Mesenchymal stem cell (in vitro differentiated cells and primary cell): ENCODE results near the gene PDHX.

Experiments used
- DNase-seq: peaks from one replicate; pipeline ENCODE4 v3.0.0-alpha.2; 2013
- H2AFZ ChIP-seq: one replicate; pipeline ENCODE4 v1.6.1; 2013; ENCODE audit warnings: low read depth, mild to moderate bottlenecking, control low read depth, inconsistent platforms, low read length, moderate library complexity
- H2AK5ac ChIP-seq: 2 replicates; pipeline ENCODE4 v1.6.1; 2013; ENCODE audit warnings: low read length, moderate library complexity, mild to moderate bottlenecking, inconsistent platforms; ENCODE audit not compliant: severe bottlenecking
- H2BK120ac ChIP-seq: one replicate; pipeline ENCODE4 v1.6.1; 2013; ENCODE audit warnings: low read depth, mild to moderate bottlenecking, inconsistent platforms, low read length, moderate library complexity
- H2BK12ac ChIP-seq, 2 experiments: one replicate each; pipeline ENCODE4 v1.6.1; 2013; ENCODE audit warnings: inconsistent platforms in 2 of 2, low read length in 2 of 2, mild to moderate bottlenecking in 2 of 2, moderate library complexity in 2 of 2, control low read depth in 1 of 2
- H2BK15ac ChIP-seq: one replicate; pipeline ENCODE4 v1.6.1; 2013; ENCODE audit warnings: mild to moderate bottlenecking, low read depth, inconsistent platforms; ENCODE audit not compliant: poor library complexity, severe bottlenecking
- H2BK5ac ChIP-seq: 2 replicates; pipeline ENCODE4 v1.6.1; 2013; ENCODE audit warnings: low read depth, mild to moderate bottlenecking, low read length, control low read depth, inconsistent platforms; ENCODE audit not compliant: poor library complexity, severe bottlenecking
- H3K14ac ChIP-seq, 2 experiments: one replicate each; pipeline ENCODE4 v1.6.1; 2013; ENCODE audit warnings: inconsistent platforms in 2 of 2, low read length in 2 of 2, control low read depth in 1 of 2, mild to moderate bottlenecking in 1 of 2, moderate library complexity in 1 of 2
- H3K18ac ChIP-seq, 2 experiments: one replicate each; pipeline ENCODE4 v1.6.1; 2013; ENCODE audit warnings: inconsistent platforms in 2 of 2, low read length in 2 of 2, control low read depth in 1 of 2, low read depth in 1 of 2, mild to moderate bottlenecking in 1 of 2
- H3K23ac ChIP-seq, 2 experiments: one replicate each; pipeline ENCODE4 v1.6.1; 2013; ENCODE audit warnings: inconsistent platforms in 2 of 2, low read length in 2 of 2, mild to moderate bottlenecking in 2 of 2, moderate library complexity in 2 of 2, control low read depth in 1 of 2
- H3K27ac ChIP-seq: 2 replicates; pipeline ENCODE4 v1.5.1; 2013; ENCODE audit warnings: mild to moderate bottlenecking, moderate library complexity, low read length, control low read depth, inconsistent platforms; ENCODE audit not compliant: poor library complexity, severe bottlenecking
- H3K27me3 ChIP-seq, 2 experiments: 2 replicates each; pipeline versions ENCODE4 v1.6.1 to v1.7.0; 2013; ENCODE audit warnings: low read length in 2 of 2, mild to moderate bottlenecking in 2 of 2, moderate library complexity in 2 of 2, control low read depth in 1 of 2, inconsistent platforms in 1 of 2; ENCODE audit not compliant: control insufficient read depth in 1 of 2, insufficient read depth in 1 of 2
- H3K36me3 ChIP-seq, 2 experiments: 2 replicates each; pipeline versions ENCODE4 v1.6.1 to v1.7.0; 2013; ENCODE audit warnings: low read length in 2 of 2, control low read depth in 1 of 2, inconsistent platforms in 1 of 2, low read depth in 1 of 2, mild to moderate bottlenecking in 1 of 2; ENCODE audit not compliant: insufficient read depth in 2 of 2, control insufficient read depth in 1 of 2
- H3K4ac ChIP-seq, 2 experiments: one replicate each; pipeline ENCODE4 v1.6.1; 2013; ENCODE audit warnings: inconsistent platforms in 2 of 2, low read length in 2 of 2, mild to moderate bottlenecking in 2 of 2, moderate library complexity in 2 of 2, control low read depth in 1 of 2, low read depth in 1 of 2
- H3K4me1 ChIP-seq: 2 replicates; pipeline ENCODE4 v1.6.1; 2013; ENCODE audit warnings: low read depth, low read length, control low read depth; ENCODE audit not compliant: control insufficient read depth, insufficient read depth
- H3K4me2 ChIP-seq: 2 replicates; pipeline ENCODE4 v1.6.1; 2013; ENCODE audit warnings: low read length, mild to moderate bottlenecking, inconsistent platforms; ENCODE audit not compliant: poor library complexity, severe bottlenecking
- H3K4me3 ChIP-seq, 2 experiments: 2 replicates each; pipeline versions ENCODE4 v1.5.1 to v1.7.0; 2013; ENCODE audit warnings: low read length in 2 of 2, mild to moderate bottlenecking in 2 of 2, control low read depth in 1 of 2, low read depth in 1 of 2; ENCODE audit not compliant: insufficient read depth in 1 of 2
- H3K79me1 ChIP-seq: replicated peaks from 2 replicates; pipeline ENCODE4 v1.6.1; 2013; ENCODE audit warnings: mild to moderate bottlenecking, control low read depth, low read length, inconsistent platforms; ENCODE audit not compliant: poor library complexity, severe bottlenecking
- H3K9ac ChIP-seq: 2 replicates; pipeline ENCODE4 v1.7.0; 2013; ENCODE audit warnings: mild to moderate bottlenecking, low read length, moderate library complexity
- H3K9me3 ChIP-seq: 2 replicates; pipeline ENCODE4 v1.7.0; 2013; ENCODE audit warnings: mild to moderate bottlenecking, low read length; ENCODE audit not compliant: control insufficient read depth
- H4K8ac ChIP-seq: one replicate; pipeline ENCODE4 v1.6.1; 2013; ENCODE audit warnings: inconsistent platforms, mild to moderate bottlenecking, low read length, moderate library complexity
- H4K91ac ChIP-seq: one replicate; pipeline ENCODE4 v1.6.1; 2013; ENCODE audit warnings: mild to moderate bottlenecking, low read length, inconsistent platforms
- WGBS: methylation state at CpG from one replicate; pipeline ENCODE4 v1.1.7; 2013; ENCODE audit warnings: mixed read lengths; 5-methylcytosine and 5-hydroxymethylcytosine counted together

PDHX gene

DNA sequence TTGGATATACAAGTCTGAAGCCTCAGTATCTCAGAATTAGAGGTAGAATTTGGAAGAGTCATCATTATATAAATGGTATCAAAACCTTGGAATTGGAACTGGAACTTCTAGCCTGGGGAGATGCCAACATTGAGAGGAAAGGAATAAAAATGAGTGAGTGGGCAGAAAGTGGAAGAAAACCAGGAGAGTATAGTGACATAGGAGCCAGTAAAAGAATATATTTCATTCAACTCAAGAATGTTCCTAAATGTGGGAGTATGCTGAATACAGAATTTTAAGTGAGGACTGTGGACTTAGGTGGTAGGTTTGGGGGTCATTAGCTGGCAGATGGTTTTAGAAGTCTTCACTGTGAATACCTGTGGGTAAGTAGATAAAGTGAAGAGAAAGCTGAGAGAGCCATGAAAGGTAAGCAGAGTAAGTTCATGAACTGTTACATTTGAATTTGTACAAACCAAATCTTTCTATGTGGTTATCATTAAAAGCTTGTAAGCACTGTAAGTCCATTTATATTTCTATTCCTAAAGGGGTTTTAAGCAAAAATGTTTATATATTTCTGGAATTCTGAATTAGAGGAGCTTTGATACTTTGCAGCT lies 60.2 kb downstream of the PDHX start:
- no peak overlapping the region for H2AK5ac ChIP-seq
- no peak for DNase-seq
- H3K18ac ChIP-seq, result no peak overlapping the region
- peaks cover 2 to 40% of the 10 kb centered on the region in 2 experiments for H3K36me3 ChIP-seq
- H3K79me1 ChIP-seq, result peaks cover 6% of the 10 kb centered on the region
- no peak overlapping the region for H2BK12ac ChIP-seq
- H4K8ac ChIP-seq, result no peak overlapping the region
- no peaks in the 10 kb centered on the region for H3K27me3 ChIP-seq
- H3K4me2 ChIP-seq, result no peak overlapping the region
- peak overlapping the region in 1 of 2 experiments; percentile 29 for H3K4me3 ChIP-seq
- peak overlapping the region; percentile 71 for H3K9ac ChIP-seq
- no peak overlapping the region for H3K14ac ChIP-seq
- no peak overlapping the region for H2BK5ac ChIP-seq
- H3K27ac ChIP-seq, result peak overlapping the region; percentile 79
- H2AFZ ChIP-seq, result no peak overlapping the region
- H4K91ac ChIP-seq, result no peak overlapping the region
- H3K4ac ChIP-seq, result peak overlapping the region in 1 of 2 experiments; percentile 13
- no peaks in the 10 kb centered on the region for H3K9me3 ChIP-seq
- H2BK15ac ChIP-seq, result no peak overlapping the region
- H2BK120ac ChIP-seq, result peak overlapping the region; percentile 71
- H3K23ac ChIP-seq, result no peak overlapping the region
- peaks cover 2% of the 10 kb centered on the region for H3K4me1 ChIP-seq

DNA sequence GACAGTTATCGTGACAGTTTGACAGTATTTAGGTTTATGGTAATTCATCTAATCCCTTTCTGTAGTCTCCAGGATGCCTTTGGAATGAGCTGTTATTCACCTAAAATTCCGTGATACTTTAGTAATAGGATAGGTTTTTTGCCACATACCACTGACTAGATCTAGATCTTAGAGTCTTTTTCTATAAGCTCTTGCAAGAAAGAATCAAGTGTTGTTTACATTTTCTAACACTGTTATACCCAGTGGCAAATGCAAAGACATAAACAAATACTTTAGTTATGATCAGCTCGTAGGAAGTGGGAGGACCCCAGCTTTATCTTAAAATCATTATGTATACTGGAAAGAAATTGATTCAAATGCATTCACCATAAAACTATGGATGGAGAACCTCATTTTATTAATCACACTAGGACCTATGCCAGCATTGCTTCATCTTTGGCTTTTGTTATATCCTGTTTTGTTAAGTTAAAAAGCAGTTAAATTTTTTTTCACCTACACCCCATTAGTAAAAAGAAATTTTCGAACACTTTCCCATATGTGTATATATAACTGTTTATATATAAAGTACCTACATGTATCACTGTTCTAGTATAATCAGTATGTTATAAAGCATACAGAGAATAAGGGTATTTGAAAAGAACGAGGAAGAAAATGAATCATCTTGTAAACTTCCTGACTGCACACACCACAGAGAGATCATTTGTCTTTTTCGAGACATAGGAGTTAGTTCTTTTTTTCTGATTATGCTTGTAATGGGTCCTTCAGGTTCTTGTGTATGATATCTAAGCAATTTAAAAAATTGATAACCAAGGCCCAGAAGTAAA lies 60.9 kb downstream of the PDHX start:
- Histone ChIP-seq H3K23ac (no peak overlapping the region), H4K8ac (no peak overlapping the region), H3K36me3 (peaks cover 2 to 35% of the 10 kb centered on the region in 2 experiments), H3K4me1 (peaks cover 2% of the 10 kb centered on the region), H2AK5ac (no peak overlapping the region), H3K27ac (peak overlapping the region; percentile 68), H3K27me3 (no peaks in the 10 kb centered on the region), H3K9ac (peak overlapping the region; percentile 71), H2BK120ac (no peak overlapping the region), H3K4ac (no peak overlapping the region), H3K4me2 (no peak overlapping the region), H2BK12ac (no peak overlapping the region), H3K4me3 (peak overlapping the region in 1 of 2 experiments; percentile 26), H3K14ac (no peak overlapping the region), H4K91ac (no peak overlapping the region), H3K79me1 (peaks cover 6% of the 10 kb centered on the region), H3K18ac (no peak overlapping the region), H2BK15ac (no peak overlapping the region), H3K9me3 (no peaks in the 10 kb centered on the region), H2BK5ac (no peak overlapping the region), H2AFZ (no peak overlapping the region)
- peak; percentile 85 for DNase-seq
- 0% methylated on average over 2 of the region's 6 CpGs for WGBS

DNA sequence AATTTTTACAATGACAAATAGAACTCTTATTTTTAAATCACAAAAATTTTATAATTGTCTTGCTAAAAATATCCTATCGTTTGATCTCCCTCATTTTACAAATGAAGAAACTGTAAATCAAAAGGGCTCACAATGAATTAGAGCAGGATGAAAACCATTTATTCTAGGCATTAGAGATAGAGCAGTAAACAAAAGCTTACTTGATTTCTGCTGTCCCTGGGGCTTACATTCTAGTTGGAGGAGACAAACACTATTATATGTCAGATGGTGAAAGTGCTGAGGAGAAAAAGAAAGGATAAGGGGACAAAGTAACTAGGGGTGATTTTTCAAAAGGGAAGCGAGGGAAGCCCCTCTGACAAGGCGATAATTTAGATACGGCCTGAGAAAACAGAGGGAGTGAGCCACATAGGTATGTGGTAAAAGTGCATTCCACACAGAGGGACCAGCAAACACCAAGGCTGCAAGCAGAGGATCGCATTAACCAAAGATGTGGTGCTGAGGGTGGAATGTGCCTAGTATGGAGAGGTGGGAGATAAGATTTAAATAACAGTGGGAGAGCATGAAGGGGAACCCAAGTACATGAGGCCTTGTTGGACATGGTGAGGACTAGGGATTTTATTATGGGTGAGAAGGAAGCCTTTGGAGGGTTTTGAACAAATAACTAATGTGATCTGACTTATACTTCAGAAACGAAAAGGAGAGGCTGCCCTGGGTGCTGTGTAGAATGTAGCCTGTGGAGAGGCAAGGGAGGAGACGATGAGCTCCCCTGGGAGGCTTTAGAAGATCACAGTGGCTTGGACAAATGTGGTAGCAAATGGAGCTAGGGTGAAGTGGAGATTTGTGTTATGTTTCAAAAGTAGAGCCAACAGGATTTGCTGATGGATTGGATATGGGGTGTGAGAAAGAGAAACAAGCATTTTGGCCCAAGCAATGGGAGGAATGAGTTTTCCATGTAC lies 62.1 kb downstream of the PDHX start:
- 24% methylated on average over 6 of the region's 7 CpGs for WGBS
- peaks cover 2% of the 10 kb centered on the region for H3K4me1 ChIP-seq
- peak overlapping the region; percentile 63 for H4K91ac ChIP-seq
- H2AFZ ChIP-seq, result no peak overlapping the region
- H4K8ac ChIP-seq, result peak overlapping the region; percentile 85
- H3K14ac ChIP-seq, result peak overlapping the region in 1 of 2 experiments; percentile 45
- H3K9me3 ChIP-seq, result no peaks in the 10 kb centered on the region
- peaks cover 6% of the 10 kb centered on the region for H3K79me1 ChIP-seq
- peak overlapping the region; percentile 59 for H2AK5ac ChIP-seq
- H2BK120ac ChIP-seq, result peak overlapping the region; percentile 50
- no peak overlapping the region for H2BK15ac ChIP-seq
- peak overlapping the region; percentile 55 to 86 for H3K18ac ChIP-seq
- peaks cover 2 to 26% of the 10 kb centered on the region in 2 experiments for H3K36me3 ChIP-seq
- H2BK12ac ChIP-seq, result peak overlapping the region; percentile 51 to 75
- H3K27ac ChIP-seq, result peak overlapping the region; percentile 79
- H3K4me2 ChIP-seq, result no peak overlapping the region
- H3K4me3 ChIP-seq, result peak overlapping the region in 1 of 2 experiments; percentile 26
- H3K27me3 ChIP-seq, result no peaks in the 10 kb centered on the region
- peak overlapping the region; percentile 12 for H2BK5ac ChIP-seq
- peak overlapping the region; percentile 71 for H3K9ac ChIP-seq
- no peak overlapping the region for H3K23ac ChIP-seq
- H3K4ac ChIP-seq, result peak overlapping the region; percentile 66 to 87
- DNase-seq, result peak; percentile 42
